Right cardiac atrium (tissue), 5 donors: Measurements from ENCODE around the gene MRPS5. TPM values are rescaled to one million over a fixed set of nuclear protein-coding genes. Genes with fewer than 3 reads are reported as not detected.
A peak's percentile ranks its signal among the peaks of the same experiment; 100 is the strongest.
"Not testable (repeated sequence)": the region's sequence is repeated elsewhere in the genome, so short reads cannot be mapped to it uniquely, and the experiment has no call there.

Experiments used
- ATAC-seq, 2 donors: fragments of 200-7000 bp; cut with Tn5 transposase; one replicate each; pipeline versions ENCODE4 v1.8.0 to v1.9.1; 2020; ENCODE audit warnings: moderate library complexity in 2 of 2, mild to moderate bottlenecking in 1 of 2
- DNase-seq, 3 donors: peaks; one replicate each; pipeline ENCODE4 v3.0.0-alpha.2; 2020
- H3K27ac ChIP-seq: one replicate; pipeline ENCODE4 v1.5.1; 2013; ENCODE audit warnings: mild to moderate bottlenecking, low read length, control low read depth, moderate library complexity
- H3K27me3 ChIP-seq: one replicate; pipeline ENCODE4 v1.6.1; 2013; ENCODE audit not compliant: control insufficient read depth, insufficient read depth
- H3K4me1 ChIP-seq: one replicate; pipeline ENCODE4 v1.6.1; 2013; ENCODE audit warnings: low read length; ENCODE audit not compliant: control insufficient read depth, insufficient read depth
- H3K4me3 ChIP-seq: one replicate; pipeline ENCODE4 v1.5.1; 2013; ENCODE audit warnings: low read length, control low read depth
- H3K9me3 ChIP-seq: one replicate; pipeline ENCODE4 v1.6.1; 2013; ENCODE audit warnings: low read length; ENCODE audit not compliant: control insufficient read depth
- WGBS: extraction: QIAGEN DNeasy Blood & Tissue Kit; methylation state at CpG from one replicate; pipeline ENCODE4 v1.1.7; 2013; 5-methylcytosine and 5-hydroxymethylcytosine counted together
- intact Hi-C, 4 donors: fragments of 100-400 bp; cut with DNase I; formaldehyde crosslinking; loops; one replicate each; pipeline versions ENCODE4 v1.11.0 to v1.14.0; 2022 to 2023
- polyA plus RNA-seq: library from polyadenylated mRNA; stranded (reverse); fragments of 200-250 nt; gene quantifications from one replicate; pipeline ENCODE4 v1.2.3, GENCODE V29; 2013
- total RNA-seq, 4 donors: library from RNA; stranded (reverse); fragmentation: NEBNext Ultra II Directional; extraction: Animal tissue kit (Norgen Biotek cat#: 25700); gene quantifications; one replicate each; pipeline ENCODE4 v1.2.1, GENCODE V29; 2021
- donor health status: healthy with polysubstance abuse.
- donor health status: DM: no; HTN: yes; CAD: no.
- donor health status: DM: no; HTN: no; CAD: no.
- donor health status: DM: no; HTN: yes; CAD: no; lungs with severe emphysema.
- donor health status: DM: yes; HTN: yes; CAD: no.

Gene MRPS5
- total and polyA plus RNA-seq, 5 donors: 50.3 to 76.9 (median 58.6) TPM

DNA sequence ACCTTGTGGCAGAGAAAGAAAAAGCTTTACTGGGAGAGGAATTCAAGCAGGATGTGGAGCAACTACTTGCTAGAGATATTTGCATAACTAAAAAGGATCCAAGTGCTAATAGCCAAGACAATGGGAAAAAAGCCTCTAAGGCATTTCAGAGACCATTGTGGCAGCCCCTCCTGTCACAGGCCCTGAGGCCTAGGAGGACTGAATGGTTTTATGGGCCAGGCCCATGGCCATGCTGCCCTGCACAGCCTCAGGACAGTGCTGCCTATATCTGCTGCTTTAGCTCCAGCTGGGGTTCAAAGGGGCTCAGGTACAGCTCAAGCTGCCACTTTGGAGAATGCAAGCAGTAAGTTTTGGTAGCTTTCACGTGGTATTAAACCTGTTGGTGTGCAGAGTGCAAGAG lies 17.1 kb upstream of the MRPS5 start:
- Histone ChIP-seq H3K27me3 (no peaks in the 10 kb centered on the region), H3K9me3 (no peaks in the 10 kb centered on the region), H3K27ac (no peak overlapping the region), H3K4me3 (no peak overlapping the region), H3K4me1 (no peaks in the 10 kb centered on the region)
- DNase-seq (no peak), ATAC-seq (no peak)
- 79% methylated on average over 1 of the region's 1 CpG for WGBS
- intact Hi-C loops: no loop called here

DNA sequence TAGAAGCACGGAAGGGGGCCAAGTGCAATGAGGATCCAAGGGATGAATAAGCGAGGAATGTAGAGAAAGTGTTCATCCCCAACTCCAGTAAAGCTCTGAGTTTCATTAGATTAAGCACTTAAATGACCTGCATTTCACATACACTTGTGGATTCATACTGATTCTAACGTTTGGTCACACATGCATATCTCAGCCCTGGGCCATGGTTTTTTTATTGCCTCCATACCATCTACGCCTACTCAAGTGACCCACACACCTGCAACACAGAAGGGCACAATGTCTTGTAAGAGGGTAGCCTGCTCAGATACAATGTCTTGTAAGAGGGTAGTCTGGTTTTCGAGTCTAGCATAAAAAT lies 566 bp upstream of the MRPS5 start:
- no peaks in the 10 kb centered on the region for H3K27me3 ChIP-seq
- peak overlapping the region; percentile 98 for H3K27ac ChIP-seq
- peak overlapping the region; percentile 68 for H3K4me3 ChIP-seq
- intact Hi-C loops: no loop called here
- peak in 1 of 2 donors; percentile 2 for ATAC-seq
- H3K9me3 ChIP-seq: no peaks in the 10 kb centered on the region
- 27% methylated on average over 5 of the region's 5 CpGs for WGBS
- H3K4me1 ChIP-seq: peaks cover 3% of the 10 kb centered on the region
- DNase-seq: no peak

DNA sequence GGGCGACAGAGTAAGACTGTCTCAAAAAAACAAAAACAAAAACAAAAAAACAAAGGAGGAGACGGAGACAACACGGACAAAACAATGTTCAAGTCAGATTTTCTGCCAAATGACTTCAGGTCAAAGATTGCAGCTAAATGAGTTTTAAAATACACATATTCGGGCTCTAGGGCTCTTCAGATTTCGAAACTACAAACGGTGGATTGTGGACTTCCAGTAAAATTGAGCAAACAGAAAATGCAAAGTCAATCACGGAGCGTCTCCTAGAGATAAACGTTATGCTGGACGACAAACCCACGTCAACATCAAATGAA lies 558 bp downstream of the MRPS5 start:
- intact Hi-C loops: no loop called here
- WGBS: 2% methylated on average over 11 of the region's 11 CpGs
- no peak for ATAC-seq

DNA sequence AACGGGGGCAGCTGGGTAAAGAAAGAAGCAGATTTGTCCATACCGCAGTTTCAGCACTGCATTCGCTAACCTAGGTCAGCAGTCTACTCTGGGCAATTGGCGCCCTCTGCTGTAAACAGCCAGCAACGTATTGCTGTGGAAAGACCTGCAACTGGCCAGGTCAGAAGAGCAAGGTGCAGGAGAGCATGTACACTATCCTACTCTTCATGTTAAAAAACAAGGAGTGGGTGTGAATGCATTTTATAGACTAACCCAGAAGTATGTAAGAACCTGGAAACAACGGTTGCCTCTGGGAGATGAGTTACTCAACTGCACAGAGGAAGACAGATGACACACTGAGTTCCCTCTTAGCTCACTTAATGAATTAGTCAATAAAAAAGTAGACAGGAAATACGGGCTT lies 6.2 kb downstream of the MRPS5 start:
- intact Hi-C loops: loop anchor here in 1 of 4 donors (5.0 kb wide), 2 partner anchors 38 to 93 kb away; no protein-coding TSS in a partner anchor
- Histone ChIP-seq H3K27ac (no peak overlapping the region), H3K27me3 (no peaks in the 10 kb centered on the region), H3K4me1 (peaks cover 3% of the 10 kb centered on the region), H3K9me3 (no peaks in the 10 kb centered on the region), H3K4me3 (no peak overlapping the region)
- peak; percentile 86 to 87 for ATAC-seq
- WGBS: 19% methylated on average over 7 of the region's 7 CpGs
- peak; percentile 51 to 83 (median 72) for DNase-seq

More for the DNA sequence above, 558 bp downstream of the MRPS5 start:
- peak overlapping the region; percentile 98 for H3K27ac ChIP-seq
- H3K27me3 ChIP-seq: no peaks in the 10 kb centered on the region
- no peaks in the 10 kb centered on the region for H3K9me3 ChIP-seq
- peak overlapping the region; percentile 68 for H3K4me3 ChIP-seq
- DNase-seq: no peak
- peaks cover 3% of the 10 kb centered on the region for H3K4me1 ChIP-seq

DNA sequence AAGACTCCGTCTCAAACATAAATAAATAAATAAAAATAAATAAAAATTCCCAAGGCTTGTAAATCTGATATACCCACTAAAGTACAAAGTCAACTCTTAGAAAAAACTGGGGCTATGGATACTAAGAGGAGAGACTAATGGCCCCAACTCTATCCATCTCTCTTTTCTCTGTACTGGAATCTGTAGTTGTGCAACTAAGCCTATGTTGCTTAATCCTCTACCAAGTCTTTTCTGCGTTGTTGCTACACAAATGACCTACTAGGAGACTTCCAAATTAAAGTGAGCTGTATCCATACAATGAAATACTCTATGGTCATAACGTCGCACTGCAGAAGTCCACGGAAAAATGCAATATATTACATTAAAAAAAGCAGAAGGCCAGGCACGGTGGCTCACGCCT lies 8.1 kb downstream of the MRPS5 start:
- Histone ChIP-seq H3K4me3 (no peak overlapping the region), H3K9me3 (no peaks in the 10 kb centered on the region), H3K27me3 (no peaks in the 10 kb centered on the region), H3K27ac (no peak overlapping the region), H3K4me1 (no peaks in the 10 kb centered on the region)
- intact Hi-C loops: loop anchor here in 1 of 4 donors (5.0 kb wide), 1 partner anchor 91 kb away; no protein-coding TSS in a partner anchor
- DNase-seq (no peak), ATAC-seq (no peak)
- WGBS: 91% methylated on average over 7 of the region's 7 CpGs

DNA sequence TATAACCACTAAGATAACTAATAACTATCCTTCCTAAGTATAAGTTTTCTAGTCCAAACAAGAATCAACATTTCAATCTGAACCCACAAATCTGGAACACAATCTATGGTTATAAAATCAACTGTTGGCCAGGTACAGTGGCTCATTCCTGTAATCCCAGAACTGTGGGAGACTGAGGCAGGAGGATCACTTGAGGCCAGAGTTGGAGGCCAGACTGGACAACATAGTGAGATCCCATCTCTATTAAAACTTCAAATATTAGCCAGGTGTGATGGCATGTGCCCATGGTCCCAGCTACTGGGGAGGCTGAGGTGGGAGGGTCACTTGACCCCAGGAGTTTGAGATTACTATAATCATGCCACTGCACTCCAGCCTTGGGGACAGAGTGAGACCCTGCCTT lies 11.2 kb downstream of the MRPS5 start:
- no peaks in the 10 kb centered on the region for H3K4me1 ChIP-seq
- ATAC-seq: no peak
- no peak overlapping the region for H3K4me3 ChIP-seq
- no peaks in the 10 kb centered on the region for H3K27me3 ChIP-seq
- intact Hi-C loops: loop anchor here in 1 of 4 donors (5.0 kb wide), 1 partner anchor 88 kb away; no protein-coding TSS in a partner anchor
- no peak overlapping the region for H3K27ac ChIP-seq
- DNase-seq: no peak
- no peaks in the 10 kb centered on the region for H3K9me3 ChIP-seq

DNA sequence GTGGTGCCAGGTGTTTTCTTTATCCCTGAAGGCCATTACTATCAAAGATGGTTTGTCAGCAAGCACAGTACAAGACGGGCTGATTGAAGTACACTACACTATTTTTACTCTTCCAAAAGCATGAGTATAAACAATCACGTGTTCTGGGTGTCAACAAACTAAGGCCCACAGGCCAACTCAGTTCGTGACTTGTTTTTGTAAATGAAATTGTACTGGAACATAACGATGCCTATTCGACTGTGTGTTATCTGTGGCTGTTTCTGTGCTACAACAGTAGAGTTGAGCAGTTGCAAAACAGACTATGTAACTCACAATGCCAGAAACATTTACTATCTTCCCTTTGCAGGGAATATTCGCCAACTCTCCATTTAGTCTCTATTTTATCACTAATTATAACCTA lies 12.3 kb downstream of the MRPS5 start:
- 76% methylated on average over 6 of the region's 6 CpGs for WGBS
- Histone ChIP-seq H3K27me3 (no peaks in the 10 kb centered on the region), H3K27ac (no peak overlapping the region), H3K4me3 (no peak overlapping the region), H3K4me1 (no peaks in the 10 kb centered on the region), H3K9me3 (no peaks in the 10 kb centered on the region)
- DNase-seq (no peak), ATAC-seq (no peak)
- intact Hi-C loops: no loop called here

DNA sequence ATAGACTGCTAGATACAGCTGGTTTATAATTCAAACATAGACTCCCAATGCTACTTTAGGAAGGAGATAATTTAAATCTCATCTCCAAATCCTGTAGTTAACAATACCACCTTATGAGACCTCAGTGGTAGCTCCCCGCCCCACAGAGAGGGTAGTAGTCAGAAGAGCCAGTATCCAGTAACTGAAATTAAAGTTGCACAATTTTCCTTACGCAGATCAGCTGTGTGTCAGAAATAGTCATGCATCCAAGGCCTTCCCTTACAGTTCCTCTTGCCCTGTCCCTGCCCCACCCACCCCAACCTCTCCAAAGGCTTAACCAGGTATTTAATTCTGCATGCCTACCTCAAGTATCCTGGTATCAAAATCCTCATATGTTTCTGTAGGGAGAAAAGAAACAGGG lies 15.5 kb downstream of the MRPS5 start:
- Histone ChIP-seq H3K9me3 (no peaks in the 10 kb centered on the region), H3K27ac (no peak overlapping the region), H3K27me3 (no peaks in the 10 kb centered on the region), H3K4me1 (no peaks in the 10 kb centered on the region), H3K4me3 (no peak overlapping the region)
- intact Hi-C loops: no loop called here
- no peak for ATAC-seq
- DNase-seq: no peak
- 89% methylated on average over 2 of the region's 2 CpGs for WGBS

DNA sequence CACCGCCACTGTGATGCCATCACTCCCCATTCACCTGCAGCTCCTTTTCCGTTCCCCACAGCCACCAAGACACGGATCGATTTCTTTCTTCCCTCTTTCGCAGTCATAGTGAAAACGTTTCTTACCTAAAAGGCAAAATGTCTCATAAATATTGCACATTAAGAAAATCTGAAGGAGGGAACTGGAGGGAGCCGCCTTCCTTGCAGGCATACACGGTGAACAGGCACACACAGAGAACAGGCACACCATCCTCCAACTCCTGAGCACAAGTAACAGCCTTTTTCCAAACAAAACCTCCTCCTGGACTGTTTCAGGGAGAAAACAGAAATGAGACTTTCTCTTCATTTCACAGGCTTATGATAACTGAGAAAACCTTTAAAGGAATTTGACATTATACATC lies 17.0 kb downstream of the MRPS5 start:
- WGBS: 94% methylated on average over 8 of the region's 8 CpGs
- intact Hi-C loops: no loop called here
- no peak for ATAC-seq

DNA sequence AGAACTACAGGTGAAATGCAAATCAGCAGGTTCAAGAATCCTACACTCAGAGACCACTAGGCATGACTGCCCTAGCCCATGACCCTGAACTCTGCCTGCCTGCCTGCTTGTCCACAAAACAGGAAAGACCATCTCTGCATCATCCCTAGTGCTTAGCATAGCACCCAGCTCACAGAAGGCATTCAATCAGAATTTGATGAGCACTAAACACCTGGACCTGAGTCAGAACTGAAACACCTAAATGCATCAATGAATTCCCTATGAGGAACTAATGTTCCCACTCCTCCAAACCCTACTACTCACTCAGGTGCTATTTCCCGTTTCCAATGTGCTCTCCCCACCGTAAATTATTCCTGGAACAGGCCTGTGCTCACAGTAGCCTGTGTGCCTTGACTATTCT lies 21.7 kb downstream of the MRPS5 start:
- intact Hi-C loops: no loop called here
- no peak overlapping the region for H3K4me3 ChIP-seq
- H3K27me3 ChIP-seq: no peaks in the 10 kb centered on the region
- no peaks in the 10 kb centered on the region for H3K4me1 ChIP-seq
- H3K27ac ChIP-seq: no peak overlapping the region
- 91% methylated on average over 2 of the region's 2 CpGs for WGBS
- no peak for ATAC-seq
- no peaks in the 10 kb centered on the region for H3K9me3 ChIP-seq
- no peak for DNase-seq

More for the DNA sequence above, 17.0 kb downstream of the MRPS5 start:
- H3K4me1 ChIP-seq: no peaks in the 10 kb centered on the region
- H3K9me3 ChIP-seq: no peaks in the 10 kb centered on the region
- DNase-seq: no peak
- no peak overlapping the region for H3K4me3 ChIP-seq
- H3K27me3 ChIP-seq: no peaks in the 10 kb centered on the region
- no peak overlapping the region for H3K27ac ChIP-seq

DNA sequence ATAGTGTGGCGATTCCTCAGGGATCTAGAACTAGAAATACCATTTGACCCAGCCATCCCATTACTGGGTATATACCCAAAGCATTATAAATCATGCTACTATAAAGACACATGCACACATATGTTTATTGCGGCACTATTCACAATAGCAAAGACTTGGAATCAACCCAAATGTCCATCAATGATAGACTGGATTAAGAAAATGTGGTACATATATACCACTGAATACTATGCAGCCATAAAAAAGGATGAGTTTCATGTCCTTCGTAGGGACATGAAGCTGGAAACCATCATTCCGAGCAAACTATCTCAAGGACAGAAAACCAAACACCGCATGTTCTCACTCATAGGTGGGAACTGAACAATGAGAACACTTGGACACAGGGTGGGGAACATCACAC lies 23.3 kb downstream of the MRPS5 start:
- DNase-seq, intact Hi-C loops, H3K9me3 ChIP-seq, ATAC-seq, H3K27me3 ChIP-seq, H3K4me3 ChIP-seq, H3K4me1 ChIP-seq, H3K27ac ChIP-seq: not testable (repeated sequence)
- 97% methylated on average over 5 of the region's 5 CpGs for WGBS

DNA sequence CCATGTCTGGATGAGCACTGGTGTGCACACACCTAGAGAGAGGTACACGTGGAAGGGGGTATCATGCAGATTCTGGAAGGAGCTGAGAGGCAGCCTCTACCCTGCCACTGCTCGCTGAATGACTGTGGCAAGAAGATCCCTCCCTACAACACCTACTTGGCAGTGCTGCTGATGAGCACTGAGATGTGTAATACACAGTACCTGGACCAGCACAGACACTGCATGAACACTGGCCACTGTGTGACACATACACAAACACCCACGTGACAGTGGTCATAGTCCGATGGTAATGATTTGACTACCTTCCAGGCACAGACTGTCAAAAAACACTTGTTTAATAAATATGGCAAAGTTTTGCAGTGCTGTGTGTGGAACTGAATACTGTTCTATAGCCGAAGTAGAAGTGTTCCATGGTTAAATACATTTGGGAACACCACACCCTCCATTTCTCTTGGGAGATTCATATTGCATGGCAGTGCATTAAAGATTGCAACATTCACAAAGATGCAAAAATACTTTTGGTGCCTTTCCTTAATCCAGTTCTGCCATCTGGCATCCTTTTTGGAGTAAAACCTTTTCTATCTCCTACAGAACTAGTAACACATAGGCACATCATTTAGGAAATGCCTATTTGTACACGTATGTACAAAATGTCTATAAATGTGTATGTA lies 29.6 kb downstream of the MRPS5 start:
- no peak overlapping the region for H3K4me3 ChIP-seq
- WGBS: 95% methylated on average over 6 of the region's 6 CpGs
- intact Hi-C loops: no loop called here
- H3K4me1 ChIP-seq: no peaks in the 10 kb centered on the region
- H3K27me3 ChIP-seq: no peaks in the 10 kb centered on the region
- ATAC-seq (no peak), DNase-seq (no peak)
- H3K27ac ChIP-seq: no peak overlapping the region
- no peaks in the 10 kb centered on the region for H3K9me3 ChIP-seq
